B cell (primary cell): ENCODE data around the gene PSME1.

Experiments
- EZH2 ChIP-seq: IDR thresholded peaks from 2 replicates; pipeline ENCODE4 v1.6.1; 2012; ENCODE audit warnings: borderline replicate concordance, low read depth, mild to moderate bottlenecking, moderate library complexity, low read length; ENCODE audit not compliant: insufficient read depth, poor library complexity, severe bottlenecking
- TF ChIP-seq, protein P1 (sequence below): fragments of 200-600 bp; IDR thresholded peaks from one replicate; pipeline ENCODE4 v1.8.0; 2022; ENCODE audit warnings: antibody characterized with exemption, mild to moderate bottlenecking

DNA sequence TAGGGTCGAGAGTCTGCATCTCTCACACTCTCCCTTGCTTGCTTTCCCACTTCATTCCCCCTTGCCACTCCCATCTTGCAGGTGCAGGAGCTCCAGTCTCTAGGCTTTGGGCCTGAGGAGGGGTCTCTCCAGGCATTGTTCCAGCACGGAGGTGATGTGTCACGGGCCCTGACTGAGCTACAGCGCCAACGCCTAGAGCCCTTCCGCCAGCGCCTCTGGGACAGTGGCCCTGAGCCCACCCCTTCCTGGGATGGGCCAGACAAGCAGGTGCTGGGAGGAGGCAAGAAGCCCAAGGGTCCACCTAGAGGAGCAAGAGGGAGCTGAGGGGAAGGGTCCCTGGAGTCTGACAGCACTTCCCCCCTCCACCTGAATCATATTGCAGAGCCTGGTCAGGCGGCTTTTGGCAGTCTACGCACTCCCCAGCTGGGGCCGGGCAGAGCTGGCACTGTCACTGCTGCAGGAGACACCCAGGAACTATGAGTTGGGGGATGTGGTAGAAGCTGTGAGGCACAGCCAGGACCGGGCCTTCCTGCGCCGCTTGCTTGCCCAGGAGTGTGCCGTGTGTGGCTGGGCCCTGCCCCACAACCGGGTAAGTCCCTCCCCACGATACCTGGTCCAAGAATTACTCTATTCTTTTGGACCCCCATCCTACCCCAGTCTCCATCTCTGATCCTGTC, 15.5 kb downstream of the PSME1 start:
- TF ChIP-seq, protein P1, sequence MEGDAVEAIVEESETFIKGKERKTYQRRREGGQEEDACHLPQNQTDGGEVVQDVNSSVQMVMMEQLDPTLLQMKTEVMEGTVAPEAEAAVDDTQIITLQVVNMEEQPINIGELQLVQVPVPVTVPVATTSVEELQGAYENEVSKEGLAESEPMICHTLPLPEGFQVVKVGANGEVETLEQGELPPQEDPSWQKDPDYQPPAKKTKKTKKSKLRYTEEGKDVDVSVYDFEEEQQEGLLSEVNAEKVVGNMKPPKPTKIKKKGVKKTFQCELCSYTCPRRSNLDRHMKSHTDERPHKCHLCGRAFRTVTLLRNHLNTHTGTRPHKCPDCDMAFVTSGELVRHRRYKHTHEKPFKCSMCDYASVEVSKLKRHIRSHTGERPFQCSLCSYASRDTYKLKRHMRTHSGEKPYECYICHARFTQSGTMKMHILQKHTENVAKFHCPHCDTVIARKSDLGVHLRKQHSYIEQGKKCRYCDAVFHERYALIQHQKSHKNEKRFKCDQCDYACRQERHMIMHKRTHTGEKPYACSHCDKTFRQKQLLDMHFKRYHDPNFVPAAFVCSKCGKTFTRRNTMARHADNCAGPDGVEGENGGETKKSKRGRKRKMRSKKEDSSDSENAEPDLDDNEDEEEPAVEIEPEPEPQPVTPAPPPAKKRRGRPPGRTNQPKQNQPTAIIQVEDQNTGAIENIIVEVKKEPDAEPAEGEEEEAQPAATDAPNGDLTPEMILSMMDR: no peak
- TF ChIP-seq EZH2: no peak
